OCI-LY7 (cell line): ENCODE data around the gene CRELD2. TPM values are rescaled to one million over a fixed set of nuclear protein-coding genes. Genes with fewer than 3 reads are reported as not detected.

Experiments
- Bru-seq: library from RNA; stranded (reverse); fragments of 400-500 nt; gene quantifications from one replicate; lab custom pipeline; 2021; lab: Mats Ljungman, UMichigan
- BruChase-seq, 2 experiments: library from RNA; stranded (reverse); fragments of 400-500 nt; gene quantifications; one replicate each; lab custom pipeline; 2021; lab: Mats Ljungman, UMichigan
- BruUV-seq: library from RNA; stranded (reverse); fragments of 400-500 nt; replicated peaks from 2 replicates; lab custom pipeline; 2021; lab: Mats Ljungman, UMichigan
- CTCF ChIA-PET: fragments of 300-600 bp; sonication (Branson Sonifier 250); formaldehyde crosslinking; loops from one replicate; lab custom pipeline; 2022; ENCODE audit warnings: antibody characterized with exemption; ENCODE audit not compliant: unreplicated experiment; lab: Charles Lee
- POLR2A ChIA-PET: fragments of 300-600 bp; sonication (Branson Sonifier 250); formaldehyde crosslinking; loops from one replicate; lab custom pipeline; 2022; ENCODE audit warnings: antibody characterized with exemption; lab: Charles Lee
- DNase-seq: peaks from one replicate; pipeline ENCODE4 v3.0.0-alpha.2; 2015; ENCODE audit warnings: low spot score
- H2AFZ ChIP-seq: fragments of 200-600 bp; sonication (generic), shearing (Covaris generic); 2 replicates; pipeline ENCODE4 v1.6.1; 2014; ENCODE audit warnings: mild to moderate bottlenecking, antibody characterized with exemption, low read length, moderate library complexity
- H3K27ac ChIP-seq: fragments of 200-600 bp; sonication (generic); 2 replicates; pipeline ENCODE4 v1.5.1; 2014; ENCODE audit warnings: mixed run types, low read depth, mild to moderate bottlenecking, moderate library complexity, low read length, inconsistent platforms; ENCODE audit not compliant: poor library complexity, severe bottlenecking
- H3K36me3 ChIP-seq: fragments of 200-600 bp; sonication (generic); 2 replicates; pipeline ENCODE4 v1.6.1; 2014; ENCODE audit warnings: mild to moderate bottlenecking, antibody characterized with exemption, low read length, moderate library complexity, mixed read lengths; ENCODE audit not compliant: insufficient read depth
- H3K4me1 ChIP-seq: fragments of 200-600 bp; sonication (generic); 2 replicates; pipeline ENCODE4 v1.5.1; 2014; ENCODE audit warnings: mild to moderate bottlenecking, low read length; ENCODE audit not compliant: insufficient read depth, poor library complexity, severe bottlenecking
- H3K4me2 ChIP-seq: fragments of 200-600 bp; sonication (generic); 2 replicates; pipeline ENCODE4 v1.6.1; 2014; ENCODE audit warnings: mild to moderate bottlenecking, low read length
- H3K4me3 ChIP-seq: fragments of 200-600 bp; sonication (generic); 2 replicates; pipeline ENCODE4 v1.5.1; 2014; ENCODE audit warnings: mild to moderate bottlenecking, low read depth, low read length; ENCODE audit not compliant: poor library complexity, severe bottlenecking
- H3K79me2 ChIP-seq: fragments of 200-600 bp; sonication (generic); 2 replicates; pipeline ENCODE4 v1.6.1; 2016; ENCODE audit warnings: low read depth, mild to moderate bottlenecking, low read length, moderate library complexity, mixed read lengths; ENCODE audit not compliant: insufficient read depth
- H3K9me2 ChIP-seq: fragments of 200-600 bp; sonication (generic); 2 replicates; pipeline ENCODE4 v1.6.1; 2016; ENCODE audit warnings: mild to moderate bottlenecking, low read length, mixed read lengths; ENCODE audit not compliant: insufficient read depth
- H3K9me3 ChIP-seq: fragments of 200-600 bp; sonication (generic); 2 replicates; pipeline ENCODE4 v1.6.1; 2014; ENCODE audit warnings: mild to moderate bottlenecking, mixed run types, low read length, mixed read lengths
- H4K20me1 ChIP-seq: fragments of 200-600 bp; sonication (generic); 2 replicates; pipeline ENCODE4 v1.6.1; 2014; ENCODE audit warnings: mild to moderate bottlenecking, antibody characterized with exemption, low read length, moderate library complexity, mixed read lengths; ENCODE audit not compliant: insufficient read depth
- CTCF ChIP-seq: fragments of 200-600 bp; sonication (generic); conservative IDR thresholded peaks from 2 replicates; pipeline ENCODE4 v1.5.1; 2014; ENCODE audit warnings: mild to moderate bottlenecking, antibody characterized with exemption, low read length, moderate library complexity, mixed read lengths
- EZH2phosphoT487 ChIP-seq: fragments of 200-600 bp; sonication (generic); IDR thresholded peaks from 2 replicates; pipeline ENCODE4 v1.6.1; 2018; ENCODE audit warnings: low read depth, borderline replicate concordance, mild to moderate bottlenecking, mixed run types, antibody characterized with exemption, low read length, moderate library complexity, mixed read lengths
- intact Hi-C: fragments of 100-400 bp; cut with micrococcal nuclease; formaldehyde crosslinking; loops from one replicate; pipeline ENCODE4 v1.10.0; 2022; ENCODE audit not compliant: unreplicated experiment
- long read RNA-seq: library from polyadenylated mRNA; stranded (forward); transcript quantifications from one replicate; pipeline ENCODE4 v2.0.0, GENCODE V29; 2022
- total RNA-seq, 2 experiments: library from RNA; depleted of rRNA in 1 of 2; stranded (reverse); fragments of >200 nt in 1 of 2; shearing (Covaris generic) in 1 of 2; gene quantifications; 2 replicates each; pipeline ENCODE4 v1.2.3, GENCODE V29; 2014 to 2022

CRELD2 gene
- total RNA-seq (2014; rRNA removed; shearing (Covaris generic)) (32.5 and 35.3 TPM in 2 replicates), total RNA-seq (2022) (27.4 and 32.0 TPM in 2 replicates), Bru-seq, nascent RNA (percentile 51 among the genes with signal in this experiment), BruChase-seq, experiment 1, labeled RNA remaining after a 6-hour chase (percentile 59 among the genes with signal in this experiment), BruChase-seq, experiment 2, labeled RNA remaining after a 2-hour chase (percentile 59 among the genes with signal in this experiment)
- long read RNA-seq, transcript CRELD2-201 (10 exons, 1,357 nt): major isoform, 40 of 74 reads
- long read RNA-seq, partial matches to known transcripts: 6 of 74 reads
- long read RNA-seq, other reads (novel, unspliced or antisense): 21 of 74 reads

GRCh38 chr22:49917974-49918910 is at the start of gene CRELD2, which contains the start of gene ALG12:
Gene CRELD2 (plus strand): TSS chr22:49918634. CDS start chr22:49918770, 136 bp downstream.
Gene ALG12 (minus strand): TSS chr22:49918438. CDS start chr22:49913765, 4,673 bp downstream.
- peak within 1 kb of the TSS; percentile 30 for H3K27ac ChIP-seq
- peak; percentile 97 for DNase-seq
- no peaks in the 10 kb centered on the region for H4K20me1 ChIP-seq
- peak within 1 kb of the TSS; percentile 82 for H3K4me3 ChIP-seq
- TF ChIP-seq EZH2phosphoT487 (no peak), CTCF (no peak)
- H3K9me3 ChIP-seq: no peaks in the 10 kb centered on the region
- ChIA-PET POLR2A (no interaction called here), CTCF (no interaction called here)
- no peaks in the 10 kb centered on the region for H3K36me3 ChIP-seq
- peak within 1 kb of the TSS; percentile 63 for H2AFZ ChIP-seq
- peaks cover 18% of the 10 kb centered on the region for H3K4me1 ChIP-seq
- peak within 1 kb of the TSS; percentile 100 for H3K4me2 ChIP-seq
- no peaks in the 10 kb centered on the region for H3K9me2 ChIP-seq
- intact Hi-C loops: loop anchor here (2.0 kb wide), 1 partner anchor 65 kb away; the partner anchor contains the start of gene ZBED4
- H3K79me2 ChIP-seq: peaks cover 8% of the 10 kb centered on the region; the same call in 1 of the 2 replicates
- no TSS peak for BruUV-seq

DNA sequence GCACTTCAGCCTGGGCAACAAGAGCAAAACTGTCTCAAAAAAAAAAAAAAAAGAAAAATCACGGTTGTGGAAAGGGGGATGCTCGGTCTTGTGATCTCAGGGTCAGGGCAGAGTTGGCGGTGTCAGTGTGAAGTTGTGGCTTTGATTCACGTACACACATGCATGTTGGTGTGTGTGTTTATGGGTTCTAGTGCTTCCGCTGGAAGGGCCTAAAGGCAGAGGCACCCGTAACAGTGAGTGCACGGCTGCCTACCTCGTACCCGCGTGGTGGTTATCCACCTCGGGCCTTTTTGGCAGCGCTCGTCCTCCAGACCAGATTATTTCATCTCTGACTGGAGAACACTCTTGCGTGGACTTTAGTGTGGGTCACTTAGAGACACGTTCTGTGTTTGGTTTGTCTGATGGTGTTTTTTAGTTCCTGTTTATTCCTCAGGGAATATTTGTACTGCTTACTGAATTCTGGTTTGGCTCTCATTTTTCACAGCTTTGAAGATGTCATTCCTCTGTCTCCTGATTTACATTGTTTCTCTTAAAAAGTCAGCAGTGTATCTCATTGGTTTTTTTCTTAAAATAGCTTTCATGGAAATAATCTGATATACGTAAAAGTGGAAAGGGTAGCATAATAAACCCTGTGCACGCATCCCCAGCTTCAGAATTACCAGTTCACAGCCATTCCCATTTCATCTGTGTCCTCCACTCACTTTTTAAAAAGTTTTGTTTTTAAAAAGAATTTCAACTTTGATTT is 49.2 kb upstream of the CRELD2 start:
- no peak overlapping the region for H3K4me2 ChIP-seq
- H3K36me3 ChIP-seq: peaks cover 51% of the 10 kb centered on the region
- H3K9me2 ChIP-seq: no peaks in the 10 kb centered on the region
- no TSS peak for BruUV-seq
- no peak for DNase-seq
- H3K9me3 ChIP-seq: peaks cover 18% of the 10 kb centered on the region; the same call in 1 of the 2 replicates
- no peaks in the 10 kb centered on the region for H3K4me1 ChIP-seq
- no peak overlapping the region for H3K27ac ChIP-seq
- POLR2A ChIA-PET: interaction anchor here (0.7 kb wide), 1 partner anchor 648 kb away, joined by 3 read pairs; no protein-coding TSS in a partner anchor
- no peak overlapping the region for H2AFZ ChIP-seq
- intact Hi-C loops: no loop called here
- no peaks in the 10 kb centered on the region for H4K20me1 ChIP-seq
- no peak overlapping the region for H3K4me3 ChIP-seq
- peaks cover 77% of the 10 kb centered on the region for H3K79me2 ChIP-seq
- CTCF ChIA-PET: no interaction called here
- no peak for TF ChIP-seq CTCF
- no peak for TF ChIP-seq EZH2phosphoT487
